Stimulated activated CD4-positive, alpha-beta T cell treated with anti-CD3 and anti-CD28 coated beads, Interleukin-4, amount 100 ng/mL, for 48 hours (primary cell): ENCODE results near the gene PEMT.
A peak's percentile ranks its signal among the peaks of the same experiment; 100 is the strongest.

Experiments used
- DNase-seq, 2 donors: peaks; one replicate each; pipeline ENCODE4 v3.0.0-alpha.2; 2020; ENCODE audit warnings: low read depth in 2 of 2

The PEMT gene

GRCh38 chr17:17570798-17571716 is 20.5 kb downstream of the PEMT start:
- DNase-seq, result no peak

GRCh38 chr17:17570140-17570797 is 21.2 kb downstream of the PEMT start:
- DNase-seq, result no peak

- no peak for DNase-seq
These were observed 21.8 kb downstream of the PEMT start for GRCh38 chr17:17569691-17570090.

GRCh38 chr17:17568772-17569195 is 22.7 kb downstream of the PEMT start:
- peak; percentile 52 to 72 for DNase-seq

GRCh38 chr17:17567631-17568030 is 23.9 kb downstream of the PEMT start:
- DNase-seq, result no peak

- DNase-seq, result no peak
These were observed 24.5 kb downstream of the PEMT start for GRCh38 chr17:17566896-17567513.

- no peak for DNase-seq
These were observed 25.8 kb downstream of the PEMT start for GRCh38 chr17:17565471-17566339.

- DNase-seq, result no peak
These were observed 26.6 kb downstream of the PEMT start for GRCh38 chr17:17564896-17565295.

- no peak for DNase-seq
These were observed 27.2 kb downstream of the PEMT start for GRCh38 chr17:17564323-17564722.

GRCh38 chr17:17563530-17563929 is 28.0 kb downstream of the PEMT start:
- DNase-seq, result no peak

- no peak for DNase-seq
These were observed 29.4 kb downstream of the PEMT start for GRCh38 chr17:17562146-17562511.

- DNase-seq, result no peak
These were observed 29.9 kb downstream of the PEMT start for GRCh38 chr17:17561408-17562145.

- no peak for DNase-seq
These were observed 30.5 kb downstream of the PEMT start for GRCh38 chr17:17560975-17561374.

GRCh38 chr17:17560167-17560566 is 31.3 kb downstream of the PEMT start:
- DNase-seq, result no peak

GRCh38 chr17:17559164-17559563 is 32.3 kb downstream of the PEMT start:
- no peak for DNase-seq

GRCh38 chr17:17558431-17558830 is 33.1 kb downstream of the PEMT start:
- no peak for DNase-seq

GRCh38 chr17:17557796-17558195 is 33.7 kb downstream of the PEMT start:
- no peak for DNase-seq

- no peak for DNase-seq
These were observed 34.8 kb downstream of the PEMT start for GRCh38 chr17:17556671-17557070.

GRCh38 chr17:17555906-17556305 is 35.6 kb downstream of the PEMT start:
- no peak for DNase-seq

- DNase-seq, result no peak
These were observed 36.4 kb downstream of the PEMT start for GRCh38 chr17:17555151-17555550.

- no peak for DNase-seq
These were observed 37.2 kb downstream of the PEMT start for GRCh38 chr17:17554266-17554665.
